GM12878 (cell line): ENCODE measurements around the gene F7. TPM values are rescaled to one million over a fixed set of nuclear protein-coding genes. Genes with fewer than 3 reads are reported as not detected.

Experiments used
- ATAC-seq: fragments of 200-7000 bp; cut with Tn5 transposase; 3 replicates; pipeline ENCODE4 v1.9.1; 2020; ENCODE audit warnings: mild to moderate bottlenecking, moderate library complexity
- BruUV-seq: library from RNA; stranded (reverse); fragments of 400-500 nt; replicated peaks from 2 replicates; lab custom pipeline; 2021; lab: Mats Ljungman, UMichigan
- CTCF ChIA-PET: fragments of 300-600 bp; sonication (Branson Sonifier 250); formaldehyde crosslinking; extraction: SDS; loops from one replicate; lab custom pipeline; 2021; ENCODE audit warnings: inconsistent platforms; lab: Yijun Ruan, JAX
- POLR2A ChIA-PET: fragments of 350-600 bp; formaldehyde crosslinking; extraction: SDS; loops from one replicate; lab custom pipeline; 2021; ENCODE audit warnings: inconsistent platforms; lab: Charles Lee
- RAD21 ChIA-PET: fragments of 300-600 bp; sonication (Branson Sonifier 250); formaldehyde crosslinking; loops from one replicate; lab custom pipeline; 2023; ENCODE audit warnings: antibody characterized with exemption; ENCODE audit not compliant: unreplicated experiment; lab: Charles Lee
- SMC1A ChIA-PET: fragments of 300-600 bp; sonication (Branson Sonifier 250); formaldehyde crosslinking; loops from one replicate; lab custom pipeline; 2023; ENCODE audit not compliant: unreplicated experiment, uncharacterized antibody; lab: Charles Lee
- DNase-seq: peaks from one replicate; pipeline ENCODE4 v3.0.0-alpha.2; 2011; ENCODE audit warnings: low read depth, low spot score
- FAIRE-seq: peaks from 3 replicates; lab custom pipeline; 2011; peaks lifted over from hg19 to GRCh38; lab: Jason Lieb, UNC
- H2AFZ ChIP-seq: 2 replicates; pipeline ENCODE4 v1.6.0; 2011; ENCODE audit warnings: low read depth, low read length, control low read depth; ENCODE audit not compliant: control insufficient read depth
- H3K27ac ChIP-seq: 2 replicates; pipeline ENCODE4 v1.5.1; 2011; ENCODE audit warnings: control low read depth; ENCODE audit not compliant: control insufficient read depth, insufficient read depth
- H3K27me3 ChIP-seq, 2 experiments: replicated peaks in 1 of 2; 2 replicates each; pipeline versions ENCODE4 v1.6.0 to v1.6.1; 2011; ENCODE audit warnings: low read length in 1 of 2; ENCODE audit not compliant: control insufficient read depth in 2 of 2, insufficient read depth in 2 of 2
- H3K36me3 ChIP-seq, 2 experiments: 2 replicates each; pipeline ENCODE4 v1.5.1; 2011; ENCODE audit warnings: low read length in 1 of 2; ENCODE audit not compliant: control insufficient read depth in 2 of 2, insufficient read depth in 2 of 2
- H3K4me1 ChIP-seq: 2 replicates; pipeline ENCODE4 v1.6.1; 2011; ENCODE audit warnings: mild to moderate bottlenecking, low read length, moderate library complexity, mixed read lengths; ENCODE audit not compliant: control insufficient read depth, insufficient read depth
- H3K4me2 ChIP-seq: 2 replicates; pipeline ENCODE4 v1.6.0; 2011; ENCODE audit warnings: control low read depth; ENCODE audit not compliant: control insufficient read depth, insufficient read depth
- H3K4me3 ChIP-seq: fragments of 200-600 bp; sonication (generic); 2 replicates; pipeline ENCODE4 v1.5.1; 2016
- H3K79me2 ChIP-seq: 2 replicates; pipeline ENCODE4 v1.6.0; 2011; ENCODE audit warnings: low read length; ENCODE audit not compliant: control insufficient read depth, insufficient read depth
- H3K9ac ChIP-seq: 2 replicates; pipeline ENCODE4 v1.8.0; 2011; ENCODE audit warnings: low read length, control low read depth, mixed read lengths; ENCODE audit not compliant: control insufficient read depth, insufficient read depth
- H3K9me3 ChIP-seq: replicated peaks from 3 replicates; pipeline ENCODE4 v1.5.1; 2011; ENCODE audit warnings: mild to moderate bottlenecking, low read length; ENCODE audit not compliant: control insufficient read depth, insufficient read depth
- H4K20me1 ChIP-seq: 2 replicates; pipeline ENCODE4 v1.6.0; 2011; ENCODE audit not compliant: control insufficient read depth, insufficient read depth
- ESRRA ChIP-seq: IDR thresholded peaks from 2 replicates; pipeline ENCODE4 v1.6.1; 2012; ENCODE audit warnings: mild to moderate bottlenecking, low read length, improper control_type of control experiment
- HDAC6 ChIP-seq: fragments of 200-600 bp; sonication (generic); IDR thresholded peaks from one replicate; pipeline ENCODE4 v1.8.0; 2017; ENCODE audit warnings: antibody characterized with exemption; ENCODE audit not compliant: unreplicated experiment
- NBN ChIP-seq: fragments of 450-650 bp; IDR thresholded peaks from 2 replicates; pipeline ENCODE4 v1.6.1; 2016
- PAX8 ChIP-seq: fragments of 450-650 bp; IDR thresholded peaks from 2 replicates; pipeline ENCODE4 v1.6.1; 2017; ENCODE audit warnings: mild to moderate bottlenecking, moderate library complexity
- SMAD5 ChIP-seq: IDR thresholded peaks from 2 replicates; pipeline ENCODE4 v1.6.1; 2016; ENCODE audit warnings: antibody characterized with exemption, low read depth
- SREBF1 ChIP-seq: IDR thresholded peaks from 2 replicates; pipeline ENCODE4 v1.6.1; 2012; ENCODE audit warnings: mild to moderate bottlenecking, low read length
- ZSCAN29 ChIP-seq: fragments of 450-650 bp; IDR thresholded peaks from 2 replicates; pipeline ENCODE4 v1.6.1; 2017; ENCODE audit warnings: mild to moderate bottlenecking, moderate library complexity
- WGBS: methylation state at CpG from one replicate; pipeline ENCODE4 v1.1.6; 2016; ENCODE audit warnings: low lambda C conversion rate; ENCODE audit not compliant: insufficient replicate concordance, insufficient coverage; ENCODE audit errors: missing lambda C conversion rate; 5-methylcytosine and 5-hydroxymethylcytosine counted together
- in situ Hi-C: fragments of 300-500 bp; cut with MboI; formaldehyde crosslinking; loops from 9 replicates; pipeline ENCODE4 v1.14.3; 2018; ENCODE audit warnings: mixed read lengths
- intact Hi-C: fragments of 100-400 bp; cut with micrococcal nuclease; formaldehyde crosslinking; loops from one replicate; pipeline ENCODE4 v1.14.2; 2022; ENCODE audit not compliant: unreplicated experiment
- polyA plus RNA-seq, 11 experiments: library from polyadenylated mRNA; depleted of rRNA in 4 of 11; unstranded in 6 of 11; stranded (reverse) in 5 of 11; fragments of >200 nt; fragmentation: Nextera tagmentation in 4 of 11; fragmentation: Illumina TruSeq in 1 of 11; extraction: Ambion mirVana in 4 of 11; extraction: Trizol in 1 of 11; gene quantifications; 1 replicate in 1 of 11; 2 replicates in 10 of 11; pipeline versions ENCODE4 v1.2.1 to v1.2.3, GENCODE V29; 2011 to 2016; ENCODE audit warnings: inconsistent platforms in 2 of 11, missing spikeins in 2 of 11, low read depth in 1 of 11
- total RNA-seq, 4 experiments: library from RNA; depleted of rRNA in 3 of 4; stranded (reverse); fragments of >200 nt in 3 of 4; fragmentation: Illumina TruSeq in 1 of 4; extraction: Trizol in 1 of 4; gene quantifications; 2 replicates each; pipeline versions ENCODE4 v1.2.1 to v1.2.3, GENCODE V29; 2013 to 2021
- TF ChIP-seq, protein P1 (sequence below): fragments of 450-650 bp; formaldehyde crosslinking; IDR thresholded peaks from 2 replicates; pipeline ENCODE4 v1.5.0; 2022; ENCODE audit warnings: mild to moderate bottlenecking, missing genetic modification characterization
- TF ChIP-seq, protein P2 (sequence below): fragments of 450-650 bp; IDR thresholded peaks from 2 replicates; pipeline ENCODE4 v1.6.1; 2017; ENCODE audit warnings: borderline replicate concordance
- TF ChIP-seq, protein P3 (sequence below): IDR thresholded peaks from 2 replicates; pipeline ENCODE4 v1.6.1; 2011; ENCODE audit warnings: mild to moderate bottlenecking, low read depth, low read length, moderate library complexity; ENCODE audit not compliant: insufficient replicate concordance
- TF ChIP-seq, protein P4 (sequence below): fragments of 450-650 bp; IDR thresholded peaks from 2 replicates; pipeline ENCODE4 v1.6.1; 2017; ENCODE audit warnings: mild to moderate bottlenecking, moderate library complexity
- TF ChIP-seq, protein P5 (sequence below): IDR thresholded peaks from 2 replicates; pipeline ENCODE4 v1.6.1; 2012; ENCODE audit warnings: low read depth, low read length, improper control_type of control experiment

Gene F7
- total and polyA plus RNA-seq, 10 of the 15 experiments (the other 5 are each of a cell fraction or from before 2014, with no cell fraction given) = not detected

DNA sequence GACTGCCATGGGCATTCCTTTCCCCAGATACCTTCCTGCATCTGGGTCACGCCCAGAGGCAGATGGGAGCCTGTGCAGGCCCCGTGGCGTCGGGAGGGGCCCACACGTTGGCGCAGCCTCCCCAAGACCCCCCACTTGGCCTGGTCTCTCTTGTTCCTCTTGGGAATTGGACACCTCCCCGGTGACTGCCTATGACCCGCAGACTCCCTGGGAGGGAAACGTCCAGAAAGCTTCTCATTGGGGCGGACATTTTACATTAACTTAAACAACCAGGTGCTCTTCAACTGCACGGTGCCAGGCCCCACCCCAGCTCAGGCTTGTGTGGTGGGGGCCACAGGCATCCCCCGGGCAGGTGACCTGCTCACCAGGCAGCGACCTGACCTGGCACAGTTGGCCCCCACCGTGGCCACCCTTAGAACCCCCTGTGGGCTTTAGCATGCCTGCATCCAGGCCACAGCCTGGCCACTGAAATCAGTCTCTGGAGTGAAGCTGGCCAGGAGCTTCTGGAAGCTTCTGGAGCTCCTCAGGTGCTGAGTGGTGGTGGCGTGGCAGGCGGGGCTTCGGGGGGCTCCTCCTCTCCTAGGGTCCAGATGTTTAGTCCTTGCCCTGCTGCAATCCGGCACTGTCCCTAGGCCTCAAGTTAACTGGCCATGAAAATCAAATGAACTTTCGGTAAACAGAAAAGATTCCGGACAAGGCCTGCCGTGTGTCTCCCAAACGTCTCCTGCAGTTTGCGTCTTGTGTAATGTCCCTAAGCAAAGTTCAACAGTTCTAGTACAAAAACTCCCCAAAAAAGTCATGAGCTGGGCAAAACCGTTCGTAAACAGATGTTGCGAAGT lies 44.3 kb downstream of the F7 start:
- Histone ChIP-seq H2AFZ (no peak overlapping the region), H3K79me2 (no peaks in the 10 kb centered on the region), H3K4me1 (peaks cover 8% of the 10 kb centered on the region), H3K27ac (no peak overlapping the region), H3K27me3 (peaks cover 0 to 5% of the 10 kb centered on the region in 2 experiments; a peak in 3 of 4 replicates), H3K4me3 (no peak overlapping the region), H3K9me3 (no peaks in the 10 kb centered on the region; the same call in 2 of the 3 replicates), H3K36me3 (no peaks in the 10 kb centered on the region), H3K9ac (no peak overlapping the region), H4K20me1 (no peaks in the 10 kb centered on the region), H3K4me2 (no peak overlapping the region)
- ATAC-seq (no peak), FAIRE-seq (no peak), DNase-seq (no peak)
- intact Hi-C loops (loop anchor here (5.0 kb wide), 1 partner anchor 57 kb away; the partner anchor contains the start of genes CUL4A and PCID2), in situ Hi-C loops (no loop called here)
- POLR2A ChIA-PET = no interaction called here
- BruUV-seq = no TSS peak
- RAD21 ChIA-PET = no interaction called here
- CTCF ChIA-PET = no interaction called here
- SMC1A ChIA-PET = no interaction called here
- 66% methylated on average over 23 of the region's 26 CpGs for WGBS
- TF ChIP-seq, protein P1, sequence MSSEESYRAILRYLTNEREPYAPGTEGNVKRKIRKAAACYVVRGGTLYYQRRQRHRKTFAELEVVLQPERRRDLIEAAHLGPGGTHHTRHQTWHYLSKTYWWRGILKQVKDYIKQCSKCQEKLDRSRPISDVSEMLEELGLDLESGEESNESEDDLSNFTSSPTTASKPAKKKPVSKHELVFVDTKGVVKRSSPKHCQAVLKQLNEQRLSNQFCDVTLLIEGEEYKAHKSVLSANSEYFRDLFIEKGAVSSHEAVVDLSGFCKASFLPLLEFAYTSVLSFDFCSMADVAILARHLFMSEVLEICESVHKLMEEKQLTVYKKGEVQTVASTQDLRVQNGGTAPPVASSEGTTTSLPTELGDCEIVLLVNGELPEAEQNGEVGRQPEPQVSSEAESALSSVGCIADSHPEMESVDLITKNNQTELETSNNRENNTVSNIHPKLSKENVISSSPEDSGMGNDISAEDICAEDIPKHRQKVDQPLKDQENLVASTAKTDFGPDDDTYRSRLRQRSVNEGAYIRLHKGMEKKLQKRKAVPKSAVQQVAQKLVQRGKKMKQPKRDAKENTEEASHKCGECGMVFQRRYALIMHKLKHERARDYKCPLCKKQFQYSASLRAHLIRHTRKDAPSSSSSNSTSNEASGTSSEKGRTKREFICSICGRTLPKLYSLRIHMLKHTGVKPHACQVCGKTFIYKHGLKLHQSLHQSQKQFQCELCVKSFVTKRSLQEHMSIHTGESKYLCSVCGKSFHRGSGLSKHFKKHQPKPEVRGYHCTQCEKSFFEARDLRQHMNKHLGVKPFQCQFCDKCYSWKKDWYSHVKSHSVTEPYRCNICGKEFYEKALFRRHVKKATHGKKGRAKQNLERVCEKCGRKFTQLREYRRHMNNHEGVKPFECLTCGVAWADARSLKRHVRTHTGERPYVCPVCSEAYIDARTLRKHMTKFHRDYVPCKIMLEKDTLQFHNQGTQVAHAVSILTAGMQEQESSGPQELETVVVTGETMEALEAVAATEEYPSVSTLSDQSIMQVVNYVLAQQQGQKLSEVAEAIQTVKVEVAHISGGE (CRISPR knock-in tag) = no peak
- TF ChIP-seq ESRRA (no peak), NBN (no peak), ZSCAN29 (no peak), SMAD5 (no peak), HDAC6 (no peak), PAX8 (no peak), SREBF1 (no peak)
- TF ChIP-seq, protein P2, sequence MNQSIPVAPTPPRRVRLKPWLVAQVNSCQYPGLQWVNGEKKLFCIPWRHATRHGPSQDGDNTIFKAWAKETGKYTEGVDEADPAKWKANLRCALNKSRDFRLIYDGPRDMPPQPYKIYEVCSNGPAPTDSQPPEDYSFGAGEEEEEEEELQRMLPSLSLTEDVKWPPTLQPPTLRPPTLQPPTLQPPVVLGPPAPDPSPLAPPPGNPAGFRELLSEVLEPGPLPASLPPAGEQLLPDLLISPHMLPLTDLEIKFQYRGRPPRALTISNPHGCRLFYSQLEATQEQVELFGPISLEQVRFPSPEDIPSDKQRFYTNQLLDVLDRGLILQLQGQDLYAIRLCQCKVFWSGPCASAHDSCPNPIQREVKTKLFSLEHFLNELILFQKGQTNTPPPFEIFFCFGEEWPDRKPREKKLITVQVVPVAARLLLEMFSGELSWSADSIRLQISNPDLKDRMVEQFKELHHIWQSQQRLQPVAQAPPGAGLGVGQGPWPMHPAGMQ = no peak
- TF ChIP-seq, protein P3, sequence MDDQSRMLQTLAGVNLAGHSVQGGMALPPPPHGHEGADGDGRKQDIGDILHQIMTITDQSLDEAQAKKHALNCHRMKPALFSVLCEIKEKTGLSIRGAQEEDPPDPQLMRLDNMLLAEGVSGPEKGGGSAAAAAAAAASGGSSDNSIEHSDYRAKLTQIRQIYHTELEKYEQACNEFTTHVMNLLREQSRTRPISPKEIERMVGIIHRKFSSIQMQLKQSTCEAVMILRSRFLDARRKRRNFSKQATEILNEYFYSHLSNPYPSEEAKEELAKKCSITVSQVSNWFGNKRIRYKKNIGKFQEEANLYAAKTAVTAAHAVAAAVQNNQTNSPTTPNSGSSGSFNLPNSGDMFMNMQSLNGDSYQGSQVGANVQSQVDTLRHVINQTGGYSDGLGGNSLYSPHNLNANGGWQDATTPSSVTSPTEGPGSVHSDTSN = no peak
- TF ChIP-seq, protein P4, sequence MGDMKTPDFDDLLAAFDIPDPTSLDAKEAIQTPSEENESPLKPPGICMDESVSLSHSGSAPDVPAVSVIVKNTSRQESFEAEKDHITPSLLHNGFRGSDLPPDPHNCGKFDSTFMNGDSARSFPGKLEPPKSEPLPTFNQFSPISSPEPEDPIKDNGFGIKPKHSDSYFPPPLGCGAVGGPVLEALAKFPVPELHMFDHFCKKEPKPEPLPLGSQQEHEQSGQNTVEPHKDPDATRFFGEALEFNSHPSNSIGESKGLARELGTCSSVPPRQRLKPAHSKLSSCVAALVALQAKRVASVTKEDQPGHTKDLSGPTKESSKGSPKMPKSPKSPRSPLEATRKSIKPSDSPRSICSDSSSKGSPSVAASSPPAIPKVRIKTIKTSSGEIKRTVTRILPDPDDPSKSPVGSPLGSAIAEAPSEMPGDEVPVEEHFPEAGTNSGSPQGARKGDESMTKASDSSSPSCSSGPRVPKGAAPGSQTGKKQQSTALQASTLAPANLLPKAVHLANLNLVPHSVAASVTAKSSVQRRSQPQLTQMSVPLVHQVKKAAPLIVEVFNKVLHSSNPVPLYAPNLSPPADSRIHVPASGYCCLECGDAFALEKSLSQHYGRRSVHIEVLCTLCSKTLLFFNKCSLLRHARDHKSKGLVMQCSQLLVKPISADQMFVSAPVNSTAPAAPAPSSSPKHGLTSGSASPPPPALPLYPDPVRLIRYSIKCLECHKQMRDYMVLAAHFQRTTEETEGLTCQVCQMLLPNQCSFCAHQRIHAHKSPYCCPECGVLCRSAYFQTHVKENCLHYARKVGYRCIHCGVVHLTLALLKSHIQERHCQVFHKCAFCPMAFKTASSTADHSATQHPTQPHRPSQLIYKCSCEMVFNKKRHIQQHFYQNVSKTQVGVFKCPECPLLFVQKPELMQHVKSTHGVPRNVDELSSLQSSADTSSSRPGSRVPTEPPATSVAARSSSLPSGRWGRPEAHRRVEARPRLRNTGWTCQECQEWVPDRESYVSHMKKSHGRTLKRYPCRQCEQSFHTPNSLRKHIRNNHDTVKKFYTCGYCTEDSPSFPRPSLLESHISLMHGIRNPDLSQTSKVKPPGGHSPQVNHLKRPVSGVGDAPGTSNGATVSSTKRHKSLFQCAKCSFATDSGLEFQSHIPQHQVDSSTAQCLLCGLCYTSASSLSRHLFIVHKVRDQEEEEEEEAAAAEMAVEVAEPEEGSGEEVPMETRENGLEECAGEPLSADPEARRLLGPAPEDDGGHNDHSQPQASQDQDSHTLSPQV = no peak
- TF ChIP-seq, protein P5, sequence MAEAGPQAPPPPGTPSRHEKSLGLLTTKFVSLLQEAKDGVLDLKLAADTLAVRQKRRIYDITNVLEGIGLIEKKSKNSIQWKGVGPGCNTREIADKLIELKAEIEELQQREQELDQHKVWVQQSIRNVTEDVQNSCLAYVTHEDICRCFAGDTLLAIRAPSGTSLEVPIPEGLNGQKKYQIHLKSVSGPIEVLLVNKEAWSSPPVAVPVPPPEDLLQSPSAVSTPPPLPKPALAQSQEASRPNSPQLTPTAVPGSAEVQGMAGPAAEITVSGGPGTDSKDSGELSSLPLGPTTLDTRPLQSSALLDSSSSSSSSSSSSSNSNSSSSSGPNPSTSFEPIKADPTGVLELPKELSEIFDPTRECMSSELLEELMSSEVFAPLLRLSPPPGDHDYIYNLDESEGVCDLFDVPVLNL = no peak
